ENCODE results near the gene MTCH1. TPM values are rescaled to one million over a fixed set of nuclear protein-coding genes. Genes with fewer than 3 reads are reported as not detected.
"Not testable (repeated sequence)": the region's sequence is repeated elsewhere in the genome, so short reads cannot be mapped to it uniquely, and the experiment has no call there.

Gene MTCH1
- total RNA-seq, 1 donor from 2014 or later, result 216 TPM

- DNase-seq, result no peak
- no peak for ATAC-seq
- intact Hi-C loops (cut with micrococcal nuclease), result no loop called here
Observed at GRCh38 chr6:36940027-36940426, 46.0 kb downstream of the MTCH1 start.

DNA sequence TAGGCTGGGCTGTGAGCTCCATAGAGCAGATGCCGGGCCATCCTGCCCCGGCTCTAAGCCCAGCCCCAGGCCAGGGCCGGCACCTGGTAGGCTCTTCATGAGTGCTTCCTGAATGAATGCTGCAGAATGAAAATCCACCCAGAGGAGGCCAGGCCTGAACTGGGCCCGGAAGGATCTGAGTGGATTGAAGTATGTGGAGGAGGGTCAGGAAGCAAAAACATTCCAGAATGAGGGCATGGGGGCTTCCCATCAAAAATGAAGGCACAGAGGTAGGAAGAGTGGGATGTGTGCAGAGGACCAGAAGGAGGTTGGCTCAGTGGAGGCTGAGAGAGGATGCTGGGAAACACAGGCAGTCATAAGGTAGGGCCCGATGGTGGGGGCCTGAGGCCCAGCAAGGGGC, 47.0 kb downstream of the MTCH1 start:
- DNase-seq; ATAC-seq; intact Hi-C loops (cut with micrococcal nuclease): not testable (repeated sequence)

DNA sequence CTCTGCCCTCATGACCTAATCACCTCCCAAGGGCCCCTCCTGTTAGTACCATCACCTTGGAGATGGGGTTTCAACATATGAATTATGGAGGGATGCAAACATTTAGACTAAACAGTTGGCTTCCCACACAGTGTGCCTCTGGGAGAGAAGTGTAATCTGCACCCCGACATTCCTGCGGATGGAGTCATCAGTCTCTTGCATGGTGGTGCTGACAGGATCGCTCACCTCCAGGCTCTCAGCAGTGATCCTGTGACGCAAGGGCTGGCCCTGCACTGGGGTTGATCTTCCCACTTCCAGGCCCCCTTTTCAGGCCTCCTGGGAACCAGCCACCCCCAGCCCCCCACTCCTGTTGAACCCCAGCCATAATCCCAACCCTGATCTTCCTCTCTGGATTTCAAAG, 47.5 kb downstream of the MTCH1 start:
- peak; percentile 38 for ATAC-seq
- no peak for DNase-seq

GRCh38 chr6:36937896-36938295, 48.1 kb downstream of the MTCH1 start:
- intact Hi-C loops (cut with micrococcal nuclease), result no loop called here
- ATAC-seq, result no peak
- no peak for DNase-seq

More for the DNA sequence above, 47.5 kb downstream of the MTCH1 start:
- intact Hi-C loops (cut with micrococcal nuclease), result no loop called here

GRCh38 chr6:36936824-36937223, 49.2 kb downstream of the MTCH1 start:
- ATAC-seq (no peak), DNase-seq (no peak)
- intact Hi-C loops (cut with micrococcal nuclease), result no loop called here

- DNase-seq (no peak), ATAC-seq (no peak)
- intact Hi-C loops (cut with micrococcal nuclease), result no loop called here
Observed at GRCh38 chr6:36934901-36935300, 51.1 kb downstream of the MTCH1 start.

GRCh38 chr6:36933519-36933918, 52.5 kb downstream of the MTCH1 start:
- no peak for ATAC-seq
- DNase-seq, result no peak
- intact Hi-C loops (cut with micrococcal nuclease), result no loop called here

GRCh38 chr6:36933102-36933501, 52.9 kb downstream of the MTCH1 start:
- intact Hi-C loops (cut with micrococcal nuclease), result no loop called here
- DNase-seq (no peak), ATAC-seq (no peak)

DNA sequence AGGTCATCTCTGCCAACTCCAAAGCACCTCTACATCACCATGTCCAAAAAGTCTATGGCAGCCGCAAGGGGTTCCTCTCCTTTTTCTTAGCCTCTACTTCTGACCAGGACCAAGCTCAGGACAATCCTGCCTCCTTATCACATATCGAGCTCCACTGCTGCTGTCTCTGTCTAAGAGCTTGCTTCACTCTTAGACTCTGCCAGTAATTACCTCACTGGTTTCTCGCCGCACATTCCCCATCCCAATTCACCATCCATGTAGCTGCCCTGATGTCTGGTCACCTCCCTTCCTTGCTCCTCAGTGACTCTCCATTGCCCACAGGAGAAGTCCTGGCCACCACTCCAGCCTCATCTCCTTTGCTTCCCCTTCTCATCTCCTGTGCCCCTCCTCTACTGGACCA, 55.5 kb downstream of the MTCH1 start:
- DNase-seq, result no peak
- intact Hi-C loops (cut with micrococcal nuclease), result no loop called here
- peak; percentile 52 for ATAC-seq

DNA sequence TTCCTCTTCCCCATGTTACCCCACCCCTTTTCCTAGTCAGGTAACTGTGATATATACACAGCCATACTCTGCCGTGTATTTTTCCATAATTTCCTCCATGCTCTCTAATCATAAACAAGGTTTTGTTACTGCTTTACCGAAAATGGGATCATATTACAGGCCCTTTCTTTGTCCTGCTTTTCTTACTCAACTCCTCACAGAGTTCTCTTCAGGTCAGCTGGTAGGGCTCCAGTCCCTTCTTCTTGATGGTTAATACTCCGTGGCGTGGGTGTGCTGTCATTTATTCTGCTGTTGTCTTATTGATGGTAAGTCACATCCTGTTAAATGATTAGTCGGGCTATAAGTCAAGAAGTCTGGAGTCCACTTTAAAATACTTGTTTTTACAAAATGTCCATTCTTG, 56.4 kb downstream of the MTCH1 start:
- DNase-seq (no peak), ATAC-seq (peak; percentile 23)
- intact Hi-C loops (cut with micrococcal nuclease), result no loop called here

DNA sequence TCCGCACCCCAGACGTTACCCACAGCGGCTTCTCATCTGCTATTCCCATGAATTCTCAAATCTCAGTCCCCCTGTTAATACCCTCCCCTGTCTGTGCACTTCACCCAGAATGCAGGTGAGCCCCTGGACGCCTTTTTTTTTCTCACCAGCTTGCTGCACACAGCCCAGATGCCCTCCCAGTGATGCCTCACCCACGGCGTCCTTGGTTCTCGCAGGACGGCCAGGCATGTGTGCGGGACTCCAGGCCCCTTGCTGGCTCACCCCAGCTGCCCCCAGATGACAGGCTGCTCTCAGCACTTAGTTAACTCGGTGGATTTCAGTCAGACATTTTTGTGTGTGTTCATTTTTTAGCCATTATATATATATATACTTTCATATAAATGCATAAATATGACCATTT, 56.8 kb downstream of the MTCH1 start:
- intact Hi-C loops (cut with micrococcal nuclease), result no loop called here
- ATAC-seq, result no peak
- DNase-seq, result peak; percentile 40

DNA sequence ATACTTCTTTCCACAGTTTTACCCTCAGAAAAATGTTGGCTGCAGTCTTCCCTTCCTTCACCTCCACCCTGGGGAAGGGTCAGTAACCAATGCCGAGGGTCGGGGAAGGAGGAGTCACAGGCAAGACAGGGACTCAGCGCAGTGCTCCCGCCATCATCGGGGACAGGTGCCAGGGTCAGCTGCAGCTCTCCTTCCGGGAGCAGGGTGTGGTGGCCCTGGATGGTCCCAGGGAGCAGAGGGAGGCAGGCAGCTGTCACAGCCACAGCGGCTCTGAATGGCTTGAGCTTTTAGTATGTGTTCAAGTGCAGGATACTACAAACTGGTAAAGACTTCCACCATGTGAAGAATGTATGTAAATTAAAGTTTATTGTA, 57.5 kb downstream of the MTCH1 start:
- ATAC-seq (peak; percentile 42), DNase-seq (peak; percentile 47)
- intact Hi-C loops (cut with micrococcal nuclease), result no loop called here

DNA sequence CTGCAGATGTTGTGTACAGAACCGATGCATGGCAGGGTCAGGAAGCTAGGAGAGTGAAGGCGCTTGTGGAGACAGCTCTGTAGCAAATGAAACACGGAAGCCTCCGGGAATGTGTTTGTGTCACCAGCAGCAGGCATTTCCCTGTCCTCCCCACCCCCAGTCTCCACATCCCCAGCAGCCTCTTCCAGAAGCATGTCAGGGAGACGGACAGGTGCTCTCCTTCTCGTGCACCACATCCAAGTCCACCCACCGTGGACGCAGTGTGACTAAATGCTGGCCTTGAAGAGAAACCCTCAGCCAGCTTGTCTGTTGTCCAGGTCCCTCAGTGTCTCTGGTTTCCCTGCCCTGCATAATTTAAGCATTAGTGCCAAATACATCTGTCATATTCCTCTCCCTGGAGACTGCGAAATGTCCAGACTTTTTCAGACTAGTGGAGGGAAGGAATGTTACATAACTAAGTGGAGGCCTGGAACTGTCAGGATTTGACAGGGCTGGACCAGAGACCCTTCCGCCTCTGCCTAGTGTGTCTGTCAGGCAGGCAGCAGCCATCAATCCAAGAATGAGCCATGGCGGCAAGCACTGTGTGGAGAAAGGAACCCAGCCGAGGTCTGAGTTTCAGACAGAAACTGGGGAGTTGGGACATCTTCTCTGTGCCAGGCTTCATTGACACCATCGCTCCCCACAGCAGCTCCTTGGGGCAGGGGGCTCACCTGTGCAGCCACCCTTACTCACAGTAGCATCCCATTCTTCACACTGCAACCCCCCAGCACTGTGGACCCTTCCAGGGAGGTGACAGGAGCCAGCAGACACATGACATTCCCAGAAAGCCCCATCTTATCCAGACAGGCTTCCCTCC, 58.1 kb downstream of the MTCH1 start:
- peak; percentile 63 for DNase-seq
- peak; percentile 80 for ATAC-seq
- intact Hi-C loops (cut with micrococcal nuclease), result no loop called here

- no peak for DNase-seq
- peak; percentile 17 for ATAC-seq
- intact Hi-C loops (cut with micrococcal nuclease), result no loop called here
Observed at GRCh38 chr6:36926708-36927513, 59.1 kb downstream of the MTCH1 start.

DNA sequence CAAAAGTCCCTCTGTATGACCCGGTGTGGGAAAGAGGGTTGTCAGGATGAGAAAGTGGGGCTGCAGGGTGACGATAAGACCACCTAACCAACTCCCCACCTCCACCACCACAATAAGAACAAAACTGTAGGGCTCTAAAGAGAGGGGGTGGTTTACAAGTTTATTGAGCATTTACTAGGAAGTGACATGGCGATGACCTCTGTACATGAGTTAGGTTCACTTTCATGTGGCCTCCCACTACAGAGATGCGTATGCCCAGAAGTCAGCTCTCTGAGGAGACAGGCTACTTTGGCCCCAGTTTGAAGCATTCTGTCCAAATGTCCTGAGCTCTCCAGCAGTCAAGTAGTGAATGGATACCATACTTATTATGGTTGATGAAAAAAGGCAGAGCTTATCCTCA, 60.2 kb downstream of the MTCH1 start:
- DNase-seq, result no peak
- no peak for ATAC-seq
- intact Hi-C loops (cut with micrococcal nuclease), result no loop called here

DNA sequence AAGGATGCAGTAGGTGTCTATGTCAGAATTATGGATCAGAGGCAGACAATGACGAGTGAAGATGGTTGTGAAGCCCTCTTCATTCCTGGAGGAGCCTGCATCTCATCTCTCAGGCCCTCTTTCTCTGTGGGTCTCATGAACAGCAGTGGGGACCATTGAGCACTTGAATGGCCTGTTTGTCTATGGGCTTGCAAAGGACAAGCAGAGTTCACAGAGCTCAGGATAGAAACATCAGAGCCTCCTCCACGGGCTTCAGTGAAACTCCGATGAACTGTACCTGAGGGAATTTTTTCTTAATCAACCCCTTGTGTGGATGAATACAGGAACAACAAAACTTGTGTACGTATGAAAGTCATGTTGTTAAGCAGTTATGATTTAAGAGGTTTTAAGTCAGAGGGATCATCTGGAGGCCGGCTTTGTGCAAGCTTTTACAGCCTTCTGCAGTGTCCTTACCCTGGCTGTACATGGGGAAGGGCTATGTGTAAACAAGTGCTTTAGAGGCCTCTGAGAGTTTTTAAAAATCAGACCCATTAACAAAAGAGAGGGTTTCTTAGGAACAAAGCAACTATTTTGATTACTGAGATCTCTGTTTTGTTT, 61.1 kb downstream of the MTCH1 start:
- no peak for ATAC-seq
- intact Hi-C loops (cut with micrococcal nuclease), result no loop called here
- no peak for DNase-seq

- DNase-seq, result no peak
- intact Hi-C loops (cut with micrococcal nuclease), result no loop called here
- no peak for ATAC-seq
Observed at GRCh38 chr6:36924131-36924530, 61.9 kb downstream of the MTCH1 start.

DNA sequence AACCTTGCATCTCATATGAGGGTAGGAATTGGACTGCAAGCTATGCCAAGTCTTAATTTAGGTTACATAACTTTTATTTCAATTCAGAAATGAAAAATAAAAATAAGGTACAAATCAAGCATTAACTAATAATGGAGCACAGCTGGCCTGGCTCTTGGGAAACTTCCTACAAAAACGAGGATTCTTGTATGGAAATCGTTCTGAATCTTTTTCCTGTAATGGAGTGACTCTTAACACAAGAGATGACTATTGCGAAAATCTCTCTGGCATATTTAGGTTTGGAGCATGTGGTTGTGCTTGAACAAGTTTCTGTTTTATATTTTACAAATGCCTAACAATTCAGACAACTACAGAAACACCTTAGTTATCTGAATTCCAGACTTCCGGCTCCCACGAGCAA, 65.5 kb downstream of the MTCH1 start:
- intact Hi-C loops (cut with micrococcal nuclease), result no loop called here
- DNase-seq, result no peak
- ATAC-seq, result peak; percentile 19

DNA sequence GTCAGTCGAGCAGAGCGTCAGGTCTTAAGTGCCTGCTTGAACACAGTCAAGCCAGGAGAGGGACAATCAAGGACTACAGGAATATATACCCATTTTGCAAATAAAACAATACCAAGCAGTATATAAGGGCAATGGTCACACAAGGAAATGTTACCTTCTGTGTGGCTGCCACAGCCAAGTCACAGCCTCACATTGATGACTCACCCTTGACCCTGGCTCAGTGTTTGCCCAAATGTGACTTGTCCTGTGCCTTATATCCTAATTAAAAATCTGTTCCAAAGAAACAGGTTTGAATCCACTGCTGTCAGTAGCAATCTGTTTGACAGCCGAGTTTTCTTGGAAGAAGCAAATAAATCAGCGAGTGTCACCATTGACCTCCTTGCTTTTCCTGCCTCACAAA, 65.9 kb downstream of the MTCH1 start:
- intact Hi-C loops (cut with micrococcal nuclease), result no loop called here
- DNase-seq (no peak), ATAC-seq (no peak)
